KMS-11 (cell line): ENCODE data around the gene NCCRP1.

Experiments used
- H2AFZ ChIP-seq: fragments of 200-600 bp; sonication (generic); 2 replicates; pipeline ENCODE4 v1.6.1; 2016; ENCODE audit warnings: antibody characterized with exemption, mixed run types, low read depth
- H3K27ac ChIP-seq: fragments of 200-600 bp; sonication (generic); 2 replicates; pipeline ENCODE4 v1.6.1; 2016; ENCODE audit warnings: mild to moderate bottlenecking, mixed run types
- H3K27me3 ChIP-seq: fragments of 200-600 bp; sonication (generic); 2 replicates; pipeline ENCODE4 v1.6.1; 2017; ENCODE audit warnings: mild to moderate bottlenecking, low read depth, mixed run types, moderate library complexity; ENCODE audit not compliant: insufficient read depth
- H3K36me3 ChIP-seq: fragments of 200-600 bp; sonication (generic); 2 replicates; pipeline ENCODE4 v1.6.1; 2017; ENCODE audit warnings: mild to moderate bottlenecking, mixed run types; ENCODE audit not compliant: insufficient read depth
- H3K4me1 ChIP-seq: fragments of 200-600 bp; sonication (generic); 2 replicates; pipeline ENCODE4 v1.6.1; 2016; ENCODE audit warnings: mild to moderate bottlenecking, low read depth, mixed run types; ENCODE audit not compliant: poor library complexity, severe bottlenecking
- H3K4me2 ChIP-seq: fragments of 200-600 bp; sonication (generic); 2 replicates; pipeline ENCODE4 v1.7.0; 2016; ENCODE audit warnings: mild to moderate bottlenecking, mixed run types
- H3K4me3 ChIP-seq: fragments of 200-600 bp; sonication (generic); IDR thresholded peaks from 2 replicates; pipeline ENCODE4 v1.6.1; 2017; ENCODE audit warnings: low read depth, low read length, mixed read lengths; ENCODE audit not compliant: insufficient read depth
- H3K79me2 ChIP-seq: fragments of 200-600 bp; sonication (generic); 2 replicates; pipeline ENCODE4 v1.6.1; 2016; ENCODE audit warnings: low read depth, mixed run types; ENCODE audit not compliant: insufficient read depth
- H3K9ac ChIP-seq: fragments of 200-600 bp; sonication (generic); 2 replicates; pipeline ENCODE4 v1.6.1; 2016; ENCODE audit warnings: mild to moderate bottlenecking, mixed run types
- H4K20me1 ChIP-seq: fragments of 200-600 bp; sonication (generic); 2 replicates; pipeline ENCODE4 v1.6.1; 2016; ENCODE audit warnings: mild to moderate bottlenecking, mixed run types; ENCODE audit not compliant: insufficient read depth
- TF ChIP-seq, protein P1 (sequence below): fragments of 200-600 bp; sonication (generic); conservative IDR thresholded peaks from 2 replicates; pipeline ENCODE4 v1.6.1; 2017; ENCODE audit warnings: low read depth, mild to moderate bottlenecking, antibody characterized with exemption, low read length, moderate library complexity, mixed read lengths

Gene NCCRP1

DNA sequence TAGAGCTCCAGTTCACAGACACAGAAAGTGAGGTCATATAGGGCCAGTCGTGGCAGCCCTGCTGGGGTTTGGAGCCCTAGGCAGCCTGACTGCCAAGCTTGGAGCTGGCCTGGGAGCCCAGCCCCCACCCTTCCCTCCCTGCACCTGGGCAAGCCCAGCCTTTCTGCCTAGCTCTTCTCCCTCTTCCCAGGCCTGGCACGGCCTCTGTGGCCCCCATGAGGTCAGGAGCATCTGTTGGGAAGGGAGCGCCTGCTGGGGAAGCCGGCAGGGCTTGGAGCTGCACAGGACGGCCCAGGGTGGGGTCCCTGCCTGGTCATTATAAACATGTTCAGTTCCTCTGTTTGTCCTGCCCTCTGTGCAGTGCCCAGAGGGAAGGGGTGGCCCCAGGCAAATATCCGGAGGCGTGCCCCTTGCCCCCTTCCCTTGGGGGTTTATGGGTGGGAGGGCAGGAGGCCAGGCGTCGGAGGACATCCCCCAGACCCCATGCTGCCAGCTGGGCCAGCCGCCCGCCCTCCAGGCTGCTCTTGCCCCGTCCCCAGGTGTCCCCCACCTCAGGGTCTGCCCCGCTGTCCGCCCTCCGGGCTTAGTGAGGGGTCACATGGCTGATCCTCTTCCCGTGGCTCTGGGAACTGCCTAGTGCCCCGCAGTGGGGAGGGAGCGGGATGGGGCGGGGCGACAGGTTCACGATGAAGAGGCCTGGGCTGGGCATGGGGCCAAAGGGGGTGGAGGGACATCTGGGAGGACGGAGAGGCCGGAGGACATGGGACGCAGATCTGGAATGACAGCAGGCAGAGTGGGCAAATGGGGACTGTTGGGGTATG is 30.0 kb upstream of the NCCRP1 start:
- no peak overlapping the region for H3K4me2 ChIP-seq

GRCh38 chr19:39167461-39168257 is 29.1 kb upstream of the NCCRP1 start:
- no peak overlapping the region for H3K4me2 ChIP-seq
- H2AFZ ChIP-seq: no peak overlapping the region
- no peaks in the 10 kb centered on the region for H3K4me1 ChIP-seq
- TF ChIP-seq, protein P1, sequence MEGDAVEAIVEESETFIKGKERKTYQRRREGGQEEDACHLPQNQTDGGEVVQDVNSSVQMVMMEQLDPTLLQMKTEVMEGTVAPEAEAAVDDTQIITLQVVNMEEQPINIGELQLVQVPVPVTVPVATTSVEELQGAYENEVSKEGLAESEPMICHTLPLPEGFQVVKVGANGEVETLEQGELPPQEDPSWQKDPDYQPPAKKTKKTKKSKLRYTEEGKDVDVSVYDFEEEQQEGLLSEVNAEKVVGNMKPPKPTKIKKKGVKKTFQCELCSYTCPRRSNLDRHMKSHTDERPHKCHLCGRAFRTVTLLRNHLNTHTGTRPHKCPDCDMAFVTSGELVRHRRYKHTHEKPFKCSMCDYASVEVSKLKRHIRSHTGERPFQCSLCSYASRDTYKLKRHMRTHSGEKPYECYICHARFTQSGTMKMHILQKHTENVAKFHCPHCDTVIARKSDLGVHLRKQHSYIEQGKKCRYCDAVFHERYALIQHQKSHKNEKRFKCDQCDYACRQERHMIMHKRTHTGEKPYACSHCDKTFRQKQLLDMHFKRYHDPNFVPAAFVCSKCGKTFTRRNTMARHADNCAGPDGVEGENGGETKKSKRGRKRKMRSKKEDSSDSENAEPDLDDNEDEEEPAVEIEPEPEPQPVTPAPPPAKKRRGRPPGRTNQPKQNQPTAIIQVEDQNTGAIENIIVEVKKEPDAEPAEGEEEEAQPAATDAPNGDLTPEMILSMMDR: no peak
- no peaks in the 10 kb centered on the region for H4K20me1 ChIP-seq
- H3K36me3 ChIP-seq: no peaks in the 10 kb centered on the region
- no peak overlapping the region for H3K27ac ChIP-seq
- no peak overlapping the region for H3K9ac ChIP-seq
- H3K79me2 ChIP-seq: no peaks in the 10 kb centered on the region
- no peaks in the 10 kb centered on the region for H3K27me3 ChIP-seq
- H3K4me3 ChIP-seq: no peak overlapping the region

More for the DNA sequence above, 30.0 kb upstream of the NCCRP1 start:
- Histone ChIP-seq H3K27me3 (no peaks in the 10 kb centered on the region), H3K79me2 (no peaks in the 10 kb centered on the region), H3K4me3 (no peak overlapping the region), H3K36me3 (no peaks in the 10 kb centered on the region), H4K20me1 (no peaks in the 10 kb centered on the region), H3K9ac (no peak overlapping the region), H2AFZ (no peak overlapping the region), H3K4me1 (no peaks in the 10 kb centered on the region), H3K27ac (no peak overlapping the region)
- TF ChIP-seq, protein P1: no peak

GRCh38 chr19:39168258-39169142 is 28.3 kb upstream of the NCCRP1 start:
- TF ChIP-seq, protein P1: no peak
- no peak overlapping the region for H3K27ac ChIP-seq
- no peaks in the 10 kb centered on the region for H3K79me2 ChIP-seq
- no peaks in the 10 kb centered on the region for H3K36me3 ChIP-seq
- H2AFZ ChIP-seq: no peak overlapping the region
- H3K4me2 ChIP-seq: no peak overlapping the region
- no peaks in the 10 kb centered on the region for H4K20me1 ChIP-seq
- no peaks in the 10 kb centered on the region for H3K27me3 ChIP-seq
- no peak overlapping the region for H3K9ac ChIP-seq
- no peaks in the 10 kb centered on the region for H3K4me1 ChIP-seq
- H3K4me3 ChIP-seq: no peak overlapping the region

- H3K36me3 ChIP-seq: no peaks in the 10 kb centered on the region
- no peak overlapping the region for H2AFZ ChIP-seq
- H3K4me3 ChIP-seq: no peak overlapping the region
- no peaks in the 10 kb centered on the region for H3K4me1 ChIP-seq
- TF ChIP-seq, protein P1: no peak
- no peaks in the 10 kb centered on the region for H4K20me1 ChIP-seq
- H3K4me2 ChIP-seq: no peak overlapping the region
- H3K79me2 ChIP-seq: no peaks in the 10 kb centered on the region
- no peak overlapping the region for H3K9ac ChIP-seq
- H3K27ac ChIP-seq: no peak overlapping the region
- no peaks in the 10 kb centered on the region for H3K27me3 ChIP-seq
Measured at GRCh38 chr19:39169143-39169810, 27.5 kb upstream of the NCCRP1 start.
